WTC11 (cell line): ENCODE measurements around the gene USF2. TPM values are rescaled to one million over a fixed set of nuclear protein-coding genes. Genes with fewer than 3 reads are reported as not detected.

ENCODE experiments used
- ATAC-seq: fragments of 200-7000 bp; cut with Tn5 transposase; 2 replicates; pipeline ENCODE4 v1.10.0; 2021; ENCODE audit warnings: mild to moderate bottlenecking, moderate library complexity
- CTCF ChIA-PET: fragments of 300-600 bp; sonication (Branson Sonifier 250); formaldehyde crosslinking; loops from one replicate; lab custom pipeline; 2021; ENCODE audit warnings: antibody characterized with exemption; lab: Charles Lee
- POLR2A ChIA-PET: fragments of 350-600 bp; sonication (Branson Sonifier 250); formaldehyde crosslinking; loops from one replicate; lab custom pipeline; 2021; ENCODE audit warnings: antibody characterized with exemption; lab: Charles Lee
- DNase-seq: peaks from one replicate; pipeline ENCODE4 v3.0.0; 2021; ENCODE audit warnings: low spot score
- H3K27ac Mint-ChIP-seq: 2 replicates; pipeline ENCODE4 v1.8.0; 2021; ENCODE audit warnings: mixed read lengths
- H3K27me3 Mint-ChIP-seq: 2 replicates; pipeline ENCODE4 v1.8.0; 2021; ENCODE audit warnings: low read depth, mild to moderate bottlenecking, moderate library complexity, mixed read lengths
- H3K36me3 Mint-ChIP-seq: 2 replicates; pipeline ENCODE4 v1.8.0; 2021; ENCODE audit warnings: mixed read lengths
- H3K4me1 Mint-ChIP-seq: 2 replicates; pipeline ENCODE4 v1.8.0; 2022; ENCODE audit warnings: mixed read lengths
- H3K4me3 Mint-ChIP-seq: 2 replicates; pipeline ENCODE4 v1.8.0; 2021; ENCODE audit warnings: mild to moderate bottlenecking, moderate library complexity, mixed read lengths
- H3K9me3 Mint-ChIP-seq: 2 replicates; pipeline ENCODE4 v1.8.0; 2021; ENCODE audit warnings: mixed read lengths
- CBFB ChIP-seq: sonication (generic); formaldehyde crosslinking; IDR thresholded peaks from 2 replicates; pipeline ENCODE4 v1.8.1; 2022; ENCODE audit warnings: mild to moderate bottlenecking, low read depth, missing genetic modification reagents
- GABPB1 ChIP-seq: sonication (generic); formaldehyde crosslinking; IDR thresholded peaks from 2 replicates; pipeline ENCODE4 v1.8.1; 2023; ENCODE audit warnings: mild to moderate bottlenecking, missing genetic modification reagents
- IRF2 ChIP-seq: sonication (generic); formaldehyde crosslinking; IDR thresholded peaks from 2 replicates; pipeline ENCODE4 v1.8.0; 2022; ENCODE audit warnings: low read depth, missing genetic modification reagents, borderline replicate concordance
- MXD4 ChIP-seq: fragments of 250-450 bp; sonication (Bioruptor Pico); IDR thresholded peaks from 2 replicates; pipeline ENCODE4 v1.8.0; 2021; ENCODE audit warnings: mild to moderate bottlenecking, moderate library complexity, borderline replicate concordance
- NFYB ChIP-seq: sonication (generic); formaldehyde crosslinking; conservative IDR thresholded peaks from 2 replicates; pipeline ENCODE4 v1.8.0; 2022; ENCODE audit warnings: low read depth, missing genetic modification reagents
- OVOL2 ChIP-seq: fragments of 250-450 bp; sonication (Bioruptor Pico); IDR thresholded peaks from 2 replicates; pipeline ENCODE4 v1.9.0; 2021; ENCODE audit warnings: mild to moderate bottlenecking, borderline replicate concordance
- SP1 ChIP-seq: sonication (generic); formaldehyde crosslinking; conservative IDR thresholded peaks from 2 replicates; pipeline ENCODE4 v1.8.1; 2022; ENCODE audit warnings: missing genetic modification reagents
- ZNF138 ChIP-seq: sonication (generic); formaldehyde crosslinking; conservative IDR thresholded peaks from 2 replicates; pipeline ENCODE4 v1.8.1; 2022; ENCODE audit warnings: mild to moderate bottlenecking, moderate library complexity, missing genetic modification reagents
- total RNA-seq: library from RNA; stranded (reverse); gene quantifications from 3 replicates; pipeline ENCODE4 v1.2.3, GENCODE V29; 2021
- TF ChIP-seq, protein P1 (sequence below): sonication (generic); formaldehyde crosslinking; IDR thresholded peaks from 2 replicates; pipeline ENCODE4 v1.8.1; 2023; ENCODE audit warnings: mild to moderate bottlenecking, moderate library complexity, missing genetic modification reagents
- TF ChIP-seq, protein P2 (sequence below): sonication (generic); formaldehyde crosslinking; IDR thresholded peaks from 2 replicates; pipeline ENCODE4 v1.8.0; 2022; ENCODE audit warnings: mild to moderate bottlenecking, missing genetic modification reagents
- TF ChIP-seq, protein P3 (sequence below): sonication (generic); formaldehyde crosslinking; conservative IDR thresholded peaks from 2 replicates; pipeline ENCODE4 v1.8.1; 2023; ENCODE audit warnings: mild to moderate bottlenecking, low read depth, missing genetic modification reagents, moderate library complexity
- TF ChIP-seq, protein P4 (sequence below): fragments of 250-450 bp; sonication (Bioruptor Pico); IDR thresholded peaks from 2 replicates; pipeline ENCODE4 v1.9.0; 2021; ENCODE audit warnings: mild to moderate bottlenecking
- TF ChIP-seq, protein P5 (sequence below): sonication (generic); formaldehyde crosslinking; IDR thresholded peaks from 2 replicates; pipeline ENCODE4 v1.8.1; 2023; ENCODE audit warnings: mild to moderate bottlenecking, missing genetic modification reagents, borderline replicate concordance

The USF2 gene
- total RNA-seq, 1 experiment from 2014 or later = 109 TPM

DNA sequence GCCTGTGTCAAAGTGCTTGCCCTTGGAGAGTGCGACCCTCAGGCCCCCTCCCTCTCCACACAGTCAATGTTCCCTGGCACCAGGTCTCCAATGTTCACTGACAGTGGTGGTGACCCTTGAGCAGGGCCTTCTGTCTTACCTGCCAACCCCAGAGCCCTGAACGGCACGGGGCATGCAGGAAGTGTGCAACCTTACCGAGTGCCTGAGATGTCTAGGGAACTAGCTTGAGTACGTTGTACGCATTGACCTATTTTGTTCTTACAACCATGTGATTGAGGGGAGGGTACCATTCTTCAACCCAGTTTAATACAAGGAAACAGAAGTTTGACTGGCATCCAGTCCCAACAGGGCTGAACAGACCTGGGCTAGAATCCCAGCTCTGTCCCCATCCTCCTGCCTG, 36.4 kb downstream of the USF2 start:
- no peaks in the 10 kb centered on the region for H3K4me1 Mint-ChIP-seq
- TF ChIP-seq GABPB1 (CRISPR knock-in tag) (no peak), NFYB (CRISPR knock-in tag) (no peak), SP1 (CRISPR knock-in tag) (no peak), IRF2 (no peak), OVOL2 (no peak), CBFB (CRISPR knock-in tag) (no peak), ZNF138 (CRISPR knock-in tag) (no peak), MXD4 (CRISPR knock-in tag) (no peak)
- TF ChIP-seq, protein P1, sequence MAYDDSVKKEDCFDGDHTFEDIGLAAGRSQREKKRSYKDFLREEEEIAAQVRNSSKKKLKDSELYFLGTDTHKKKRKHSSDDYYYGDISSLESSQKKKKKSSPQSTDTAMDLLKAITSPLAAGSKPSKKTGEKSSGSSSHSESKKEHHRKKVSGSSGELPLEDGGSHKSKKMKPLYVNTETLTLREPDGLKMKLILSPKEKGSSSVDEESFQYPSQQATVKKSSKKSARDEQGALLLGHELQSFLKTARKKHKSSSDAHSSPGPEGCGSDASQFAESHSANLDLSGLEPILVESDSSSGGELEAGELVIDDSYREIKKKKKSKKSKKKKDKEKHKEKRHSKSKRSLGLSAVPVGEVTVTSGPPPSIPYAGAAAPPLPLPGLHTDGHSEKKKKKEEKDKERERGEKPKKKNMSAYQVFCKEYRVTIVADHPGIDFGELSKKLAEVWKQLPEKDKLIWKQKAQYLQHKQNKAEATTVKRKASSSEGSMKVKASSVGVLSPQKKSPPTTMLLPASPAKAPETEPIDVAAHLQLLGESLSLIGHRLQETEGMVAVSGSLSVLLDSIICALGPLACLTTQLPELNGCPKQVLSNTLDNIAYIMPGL = no peak
- TF ChIP-seq, protein P2, sequence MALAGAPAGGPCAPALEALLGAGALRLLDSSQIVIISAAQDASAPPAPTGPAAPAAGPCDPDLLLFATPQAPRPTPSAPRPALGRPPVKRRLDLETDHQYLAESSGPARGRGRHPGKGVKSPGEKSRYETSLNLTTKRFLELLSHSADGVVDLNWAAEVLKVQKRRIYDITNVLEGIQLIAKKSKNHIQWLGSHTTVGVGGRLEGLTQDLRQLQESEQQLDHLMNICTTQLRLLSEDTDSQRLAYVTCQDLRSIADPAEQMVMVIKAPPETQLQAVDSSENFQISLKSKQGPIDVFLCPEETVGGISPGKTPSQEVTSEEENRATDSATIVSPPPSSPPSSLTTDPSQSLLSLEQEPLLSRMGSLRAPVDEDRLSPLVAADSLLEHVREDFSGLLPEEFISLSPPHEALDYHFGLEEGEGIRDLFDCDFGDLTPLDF (CRISPR knock-in tag) = no peak
- TF ChIP-seq, protein P3, sequence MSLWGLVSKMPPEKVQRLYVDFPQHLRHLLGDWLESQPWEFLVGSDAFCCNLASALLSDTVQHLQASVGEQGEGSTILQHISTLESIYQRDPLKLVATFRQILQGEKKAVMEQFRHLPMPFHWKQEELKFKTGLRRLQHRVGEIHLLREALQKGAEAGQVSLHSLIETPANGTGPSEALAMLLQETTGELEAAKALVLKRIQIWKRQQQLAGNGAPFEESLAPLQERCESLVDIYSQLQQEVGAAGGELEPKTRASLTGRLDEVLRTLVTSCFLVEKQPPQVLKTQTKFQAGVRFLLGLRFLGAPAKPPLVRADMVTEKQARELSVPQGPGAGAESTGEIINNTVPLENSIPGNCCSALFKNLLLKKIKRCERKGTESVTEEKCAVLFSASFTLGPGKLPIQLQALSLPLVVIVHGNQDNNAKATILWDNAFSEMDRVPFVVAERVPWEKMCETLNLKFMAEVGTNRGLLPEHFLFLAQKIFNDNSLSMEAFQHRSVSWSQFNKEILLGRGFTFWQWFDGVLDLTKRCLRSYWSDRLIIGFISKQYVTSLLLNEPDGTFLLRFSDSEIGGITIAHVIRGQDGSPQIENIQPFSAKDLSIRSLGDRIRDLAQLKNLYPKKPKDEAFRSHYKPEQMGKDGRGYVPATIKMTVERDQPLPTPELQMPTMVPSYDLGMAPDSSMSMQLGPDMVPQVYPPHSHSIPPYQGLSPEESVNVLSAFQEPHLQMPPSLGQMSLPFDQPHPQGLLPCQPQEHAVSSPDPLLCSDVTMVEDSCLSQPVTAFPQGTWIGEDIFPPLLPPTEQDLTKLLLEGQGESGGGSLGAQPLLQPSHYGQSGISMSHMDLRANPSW = no peak
- TF ChIP-seq, protein P4, sequence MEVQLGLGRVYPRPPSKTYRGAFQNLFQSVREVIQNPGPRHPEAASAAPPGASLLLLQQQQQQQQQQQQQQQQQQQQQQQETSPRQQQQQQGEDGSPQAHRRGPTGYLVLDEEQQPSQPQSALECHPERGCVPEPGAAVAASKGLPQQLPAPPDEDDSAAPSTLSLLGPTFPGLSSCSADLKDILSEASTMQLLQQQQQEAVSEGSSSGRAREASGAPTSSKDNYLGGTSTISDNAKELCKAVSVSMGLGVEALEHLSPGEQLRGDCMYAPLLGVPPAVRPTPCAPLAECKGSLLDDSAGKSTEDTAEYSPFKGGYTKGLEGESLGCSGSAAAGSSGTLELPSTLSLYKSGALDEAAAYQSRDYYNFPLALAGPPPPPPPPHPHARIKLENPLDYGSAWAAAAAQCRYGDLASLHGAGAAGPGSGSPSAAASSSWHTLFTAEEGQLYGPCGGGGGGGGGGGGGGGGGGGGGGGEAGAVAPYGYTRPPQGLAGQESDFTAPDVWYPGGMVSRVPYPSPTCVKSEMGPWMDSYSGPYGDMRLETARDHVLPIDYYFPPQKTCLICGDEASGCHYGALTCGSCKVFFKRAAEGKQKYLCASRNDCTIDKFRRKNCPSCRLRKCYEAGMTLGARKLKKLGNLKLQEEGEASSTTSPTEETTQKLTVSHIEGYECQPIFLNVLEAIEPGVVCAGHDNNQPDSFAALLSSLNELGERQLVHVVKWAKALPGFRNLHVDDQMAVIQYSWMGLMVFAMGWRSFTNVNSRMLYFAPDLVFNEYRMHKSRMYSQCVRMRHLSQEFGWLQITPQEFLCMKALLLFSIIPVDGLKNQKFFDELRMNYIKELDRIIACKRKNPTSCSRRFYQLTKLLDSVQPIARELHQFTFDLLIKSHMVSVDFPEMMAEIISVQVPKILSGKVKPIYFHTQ (CRISPR knock-in tag) = no peak
- TF ChIP-seq, protein P5, sequence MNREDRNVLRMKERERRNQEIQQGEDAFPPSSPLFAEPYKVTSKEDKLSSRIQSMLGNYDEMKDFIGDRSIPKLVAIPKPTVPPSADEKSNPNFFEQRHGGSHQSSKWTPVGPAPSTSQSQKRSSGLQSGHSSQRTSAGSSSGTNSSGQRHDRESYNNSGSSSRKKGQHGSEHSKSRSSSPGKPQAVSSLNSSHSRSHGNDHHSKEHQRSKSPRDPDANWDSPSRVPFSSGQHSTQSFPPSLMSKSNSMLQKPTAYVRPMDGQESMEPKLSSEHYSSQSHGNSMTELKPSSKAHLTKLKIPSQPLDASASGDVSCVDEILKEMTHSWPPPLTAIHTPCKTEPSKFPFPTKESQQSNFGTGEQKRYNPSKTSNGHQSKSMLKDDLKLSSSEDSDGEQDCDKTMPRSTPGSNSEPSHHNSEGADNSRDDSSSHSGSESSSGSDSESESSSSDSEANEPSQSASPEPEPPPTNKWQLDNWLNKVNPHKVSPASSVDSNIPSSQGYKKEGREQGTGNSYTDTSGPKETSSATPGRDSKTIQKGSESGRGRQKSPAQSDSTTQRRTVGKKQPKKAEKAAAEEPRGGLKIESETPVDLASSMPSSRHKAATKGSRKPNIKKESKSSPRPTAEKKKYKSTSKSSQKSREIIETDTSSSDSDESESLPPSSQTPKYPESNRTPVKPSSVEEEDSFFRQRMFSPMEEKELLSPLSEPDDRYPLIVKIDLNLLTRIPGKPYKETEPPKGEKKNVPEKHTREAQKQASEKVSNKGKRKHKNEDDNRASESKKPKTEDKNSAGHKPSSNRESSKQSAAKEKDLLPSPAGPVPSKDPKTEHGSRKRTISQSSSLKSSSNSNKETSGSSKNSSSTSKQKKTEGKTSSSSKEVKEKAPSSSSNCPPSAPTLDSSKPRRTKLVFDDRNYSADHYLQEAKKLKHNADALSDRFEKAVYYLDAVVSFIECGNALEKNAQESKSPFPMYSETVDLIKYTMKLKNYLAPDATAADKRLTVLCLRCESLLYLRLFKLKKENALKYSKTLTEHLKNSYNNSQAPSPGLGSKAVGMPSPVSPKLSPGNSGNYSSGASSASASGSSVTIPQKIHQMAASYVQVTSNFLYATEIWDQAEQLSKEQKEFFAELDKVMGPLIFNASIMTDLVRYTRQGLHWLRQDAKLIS (CRISPR knock-in tag) = no peak
- TF ChIP-seq, all 79 proteins: peak for 0
- DNase-seq = no peak
- POLR2A ChIA-PET = interaction anchor here (1.0 kb wide), 1 partner anchor 205 kb away, joined by 3 read pairs; no protein-coding TSS in a partner anchor
- Mint-ChIP-seq H3K36me3 (no peaks in the 10 kb centered on the region), H3K27ac (no peak overlapping the region), H3K27me3 (no peaks in the 10 kb centered on the region; the same call in 1 of the 2 replicates), H3K9me3 (no peaks in the 10 kb centered on the region; the same call in 1 of the 2 replicates), H3K4me3 (no peak overlapping the region)
- no peak for ATAC-seq
- CTCF ChIA-PET = interaction anchor here (1.6 to 2.1 kb wide), 3 partner anchors 23 to 190 kb away, joined by 4 to 10 read pairs (median 7); partner anchors contain the start of gene CD22
